Lung (tissue), 12 donors: Measurements from ENCODE around the gene PLCD3. TPM values are rescaled to one million over a fixed set of nuclear protein-coding genes. Genes with fewer than 3 reads are reported as not detected.

Experiments used
- ATAC-seq: fragments of 200-7000 bp; cut with Tn5 transposase; one replicate; pipeline ENCODE4 v1.9.1; 2020; ENCODE audit warnings: moderate number of reproducible peaks; ENCODE audit not compliant: insufficient read depth, low FRiP score
- DNase-seq, 3 donors: peaks; one replicate each; pipeline ENCODE4 v3.0.0-alpha.2; 2013 to 2017
- H3K27ac ChIP-seq, 2 donors: one replicate each; pipeline ENCODE4 v1.5.1; 2013; ENCODE audit warnings: mild to moderate bottlenecking in 2 of 2, moderate library complexity in 2 of 2, control low read depth in 1 of 2, inconsistent platforms in 1 of 2, low read depth in 1 of 2, low read length in 1 of 2
- H3K27me3 ChIP-seq, 3 donors: one replicate each; pipeline ENCODE4 v1.5.1; 2013; ENCODE audit warnings: low read length in 2 of 3; ENCODE audit not compliant: control insufficient read depth in 3 of 3, insufficient read depth in 3 of 3
- H3K36me3 ChIP-seq, 4 donors: one replicate each; pipeline ENCODE4 v1.5.1; 2013; ENCODE audit warnings: low read length in 4 of 4, mild to moderate bottlenecking in 1 of 4, moderate library complexity in 1 of 4; ENCODE audit not compliant: control insufficient read depth in 4 of 4, insufficient read depth in 4 of 4
- H3K4me1 ChIP-seq, 5 donors: one replicate each; pipeline ENCODE4 v1.5.1; 2013; ENCODE audit warnings: low read length in 5 of 5, mild to moderate bottlenecking in 2 of 5, moderate library complexity in 1 of 5; ENCODE audit not compliant: control insufficient read depth in 5 of 5, insufficient read depth in 5 of 5
- H3K4me3 ChIP-seq: one replicate; pipeline ENCODE4 v1.5.1; 2013; ENCODE audit warnings: mild to moderate bottlenecking, control low read depth, moderate library complexity
- H3K9ac ChIP-seq, 2 donors: one replicate each; pipeline ENCODE4 v1.5.1; 2013; ENCODE audit warnings: low read length in 2 of 2, control low read depth in 1 of 2; ENCODE audit not compliant: insufficient read depth in 1 of 2
- H3K9me3 ChIP-seq, 4 donors: one replicate each; pipeline ENCODE4 v1.5.1; 2013; ENCODE audit warnings: low read length in 3 of 4, mild to moderate bottlenecking in 1 of 4, moderate library complexity in 1 of 4; ENCODE audit not compliant: control insufficient read depth in 4 of 4, insufficient read depth in 3 of 4
- WGBS, 2 donors: extraction: QIAGEN DNeasy Blood & Tissue Kit; methylation state at CpG; one replicate each; pipeline ENCODE4 v1.1.7; 2013; 5-methylcytosine and 5-hydroxymethylcytosine counted together
- polyA plus RNA-seq, 2 donors: library from polyadenylated mRNA; stranded (reverse); fragments of 200-250 nt; gene quantifications; one replicate each; pipeline ENCODE4 v1.2.1, GENCODE V29; 2013
- total RNA-seq, 2 donors: library from RNA; depleted of rRNA in 1 of 2; stranded (reverse); fragments of >200 nt in 1 of 2; gene quantifications; one replicate each; pipeline ENCODE4 v1.2.1, GENCODE V29; 2014 to 2021
- TF ChIP-seq, protein P1 (sequence below): IDR thresholded peaks from 2 replicates; pipeline ENCODE4 v1.5.1; 2012; ENCODE audit warnings: mild to moderate bottlenecking; ENCODE audit errors: control extremely low read depth, extremely low read depth
- donor health status: control.
- donor health status: control.
- donor health status: Bipolar disorder and iron deficiency.
- donor health status: healthy.
- donor health status: DM: yes; HTN: yes; CAD: no.

Gene PLCD3
- total and polyA plus RNA-seq, 4 donors: 3.6 to 43.3 (median 18.9) TPM

- DNase-seq (peak in 2 of 3 donors; percentile 87 to 88), ATAC-seq (peak; percentile 2)
- H3K27ac ChIP-seq: peak overlapping the region; percentile 95 to 96
- peaks cover 5 to 47% (median 14%) of the 10 kb centered on the region in 5 donors for H3K4me1 ChIP-seq
- no peaks in the 10 kb centered on the region for H3K27me3 ChIP-seq
- TF ChIP-seq, protein P1, sequence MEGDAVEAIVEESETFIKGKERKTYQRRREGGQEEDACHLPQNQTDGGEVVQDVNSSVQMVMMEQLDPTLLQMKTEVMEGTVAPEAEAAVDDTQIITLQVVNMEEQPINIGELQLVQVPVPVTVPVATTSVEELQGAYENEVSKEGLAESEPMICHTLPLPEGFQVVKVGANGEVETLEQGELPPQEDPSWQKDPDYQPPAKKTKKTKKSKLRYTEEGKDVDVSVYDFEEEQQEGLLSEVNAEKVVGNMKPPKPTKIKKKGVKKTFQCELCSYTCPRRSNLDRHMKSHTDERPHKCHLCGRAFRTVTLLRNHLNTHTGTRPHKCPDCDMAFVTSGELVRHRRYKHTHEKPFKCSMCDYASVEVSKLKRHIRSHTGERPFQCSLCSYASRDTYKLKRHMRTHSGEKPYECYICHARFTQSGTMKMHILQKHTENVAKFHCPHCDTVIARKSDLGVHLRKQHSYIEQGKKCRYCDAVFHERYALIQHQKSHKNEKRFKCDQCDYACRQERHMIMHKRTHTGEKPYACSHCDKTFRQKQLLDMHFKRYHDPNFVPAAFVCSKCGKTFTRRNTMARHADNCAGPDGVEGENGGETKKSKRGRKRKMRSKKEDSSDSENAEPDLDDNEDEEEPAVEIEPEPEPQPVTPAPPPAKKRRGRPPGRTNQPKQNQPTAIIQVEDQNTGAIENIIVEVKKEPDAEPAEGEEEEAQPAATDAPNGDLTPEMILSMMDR: no peak
- H3K9me3 ChIP-seq: no peaks in the 10 kb centered on the region
- H3K9ac ChIP-seq: peak overlapping the region; percentile 85 to 97
- peaks cover 0 to 9% (median 0%) of the 10 kb centered on the region in 4 donors for H3K36me3 ChIP-seq
- 10 to 12% methylated on average over 29 of the region's 29 CpGs for WGBS, 2 donors
- peak overlapping the region; percentile 57 for H3K4me3 ChIP-seq
Observed at GRCh38 chr17:45146890-45147580, 14.7 kb upstream of the PLCD3 start.

GRCh38 chr17:45146592-45146889 lies 14.2 kb upstream of the PLCD3 start:
- H3K27me3 ChIP-seq: no peaks in the 10 kb centered on the region
- H3K36me3 ChIP-seq: peaks cover 0 to 9% (median 0%) of the 10 kb centered on the region in 4 donors
- H3K9me3 ChIP-seq: no peaks in the 10 kb centered on the region
- peak overlapping the region; percentile 70 to 96 for H3K27ac ChIP-seq
- 82 to 93% methylated on average over 4 of the region's 4 CpGs for WGBS, 2 donors
- H3K4me1 ChIP-seq: peaks cover 5 to 44% (median 10%) of the 10 kb centered on the region in 5 donors
- TF ChIP-seq, protein P1: no peak
- peak overlapping the region in 1 of 2 donors; percentile 97 for H3K9ac ChIP-seq
- no peak overlapping the region for H3K4me3 ChIP-seq
- DNase-seq: no peak
- ATAC-seq: no peak

DNA sequence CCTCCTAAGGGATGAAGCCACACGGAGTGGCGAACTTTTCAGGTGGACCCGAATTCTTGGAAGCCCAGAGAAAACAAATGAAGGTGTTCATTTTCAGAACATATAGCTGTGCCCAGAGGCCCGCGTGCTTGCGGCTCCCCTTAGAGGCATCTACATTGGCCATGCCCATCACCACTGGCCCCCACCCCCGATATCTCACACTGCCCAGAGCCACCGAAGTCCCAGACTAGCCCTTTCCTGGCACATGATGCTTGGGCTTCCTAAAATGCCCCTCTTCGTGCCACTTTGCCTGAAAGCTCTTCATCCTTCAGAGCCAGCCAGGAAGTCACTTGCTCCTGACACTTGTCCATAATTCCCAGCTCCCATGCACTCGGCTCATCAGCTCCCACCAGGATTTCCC lies 13.9 kb upstream of the PLCD3 start:
- Histone ChIP-seq H3K27ac (peak overlapping the region in 1 of 2 donors; percentile 70), H3K4me1 (peaks cover 1 to 40% (median 6%) of the 10 kb centered on the region in 5 donors), H3K9ac (no peak overlapping the region), H3K27me3 (no peaks in the 10 kb centered on the region), H3K36me3 (peaks cover 0 to 9% (median 0%) of the 10 kb centered on the region in 4 donors), H3K9me3 (no peaks in the 10 kb centered on the region), H3K4me3 (no peak overlapping the region)
- WGBS, 2 donors: 88 to 89% methylated on average over 10 of the region's 10 CpGs
- DNase-seq (no peak), ATAC-seq (no peak)
- TF ChIP-seq, protein P1: no peak
